ENCODE measurements around the gene HHAT. TPM values are rescaled to one million over a fixed set of nuclear protein-coding genes. Genes with fewer than 3 reads are reported as not detected.

HHAT gene
- total RNA-seq, 1 donor from 2014 or later, result 14.7 TPM

GRCh38 chr1:210633636-210634035 lies 304.9 kb downstream of the HHAT start:
- no peak for DNase-seq (ENCODE audit: low spot score, unreplicated experiment)
- H3K4me1 Mint-ChIP-seq (ENCODE audit: low read depth), result peaks cover 11% of the 10 kb centered on the region
- no peak overlapping the region for H3K4me3 Mint-ChIP-seq (ENCODE audit: low read depth)
- no peaks in the 10 kb centered on the region for H3K36me3 Mint-ChIP-seq (ENCODE audit: insufficient read depth)
- no peak for TF ChIP-seq CTCF (IDR thresholded peaks at IDR 0.05; ENCODE audit: unreplicated experiment)
- H3K27ac Mint-ChIP-seq, result no peak overlapping the region
- no peaks in the 10 kb centered on the region for H3K9me3 Mint-ChIP-seq (ENCODE audit: low read depth)
- H3K27me3 Mint-ChIP-seq, result no peaks in the 10 kb centered on the region

DNA sequence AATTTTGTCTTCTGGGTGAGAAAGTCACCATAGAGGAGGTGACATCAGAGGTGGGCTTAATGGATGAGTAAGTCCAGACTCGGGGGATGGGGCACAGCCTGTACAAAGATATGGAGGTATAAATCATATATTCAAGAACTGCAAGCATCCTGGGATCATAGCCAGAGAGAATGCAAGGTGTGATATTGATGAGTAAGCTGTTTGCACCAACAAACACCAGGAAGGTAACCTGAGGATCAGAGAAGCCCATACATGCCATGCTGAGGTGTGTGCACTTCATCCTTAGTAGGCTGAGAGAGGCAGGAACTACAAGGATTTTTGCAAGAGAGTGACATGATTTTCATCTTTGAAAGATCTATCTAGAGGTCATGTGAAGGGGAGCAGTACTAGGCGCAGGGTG lies 306.4 kb downstream of the HHAT start:
- Mint-ChIP-seq H3K4me3 (ENCODE audit: low read depth) (no peak overlapping the region), H3K4me1 (ENCODE audit: low read depth) (peaks cover 11% of the 10 kb centered on the region), H3K36me3 (ENCODE audit: insufficient read depth) (no peaks in the 10 kb centered on the region), H3K9me3 (ENCODE audit: low read depth) (no peaks in the 10 kb centered on the region), H3K27ac (no peak overlapping the region), H3K27me3 (no peaks in the 10 kb centered on the region)
- DNase-seq (ENCODE audit: low spot score, unreplicated experiment), result no peak
- TF ChIP-seq CTCF (IDR thresholded peaks at IDR 0.05; ENCODE audit: unreplicated experiment), result no peak

- H3K27me3 Mint-ChIP-seq, result no peaks in the 10 kb centered on the region
- H3K9me3 Mint-ChIP-seq (ENCODE audit: low read depth), result no peaks in the 10 kb centered on the region
- no peak overlapping the region for H3K4me3 Mint-ChIP-seq (ENCODE audit: low read depth)
- no peak for TF ChIP-seq CTCF (IDR thresholded peaks at IDR 0.05; ENCODE audit: unreplicated experiment)
- H3K4me1 Mint-ChIP-seq (ENCODE audit: low read depth), result peaks cover 3% of the 10 kb centered on the region
- H3K36me3 Mint-ChIP-seq (ENCODE audit: insufficient read depth), result no peaks in the 10 kb centered on the region
- DNase-seq (ENCODE audit: low spot score, unreplicated experiment), result no peak
- H3K27ac Mint-ChIP-seq, result no peak overlapping the region
These were observed 312.9 kb downstream of the HHAT start for GRCh38 chr1:210641582-210641981.

- Mint-ChIP-seq H3K27ac (no peak overlapping the region), H3K9me3 (ENCODE audit: low read depth) (no peaks in the 10 kb centered on the region), H3K4me1 (ENCODE audit: low read depth) (peaks cover 3% of the 10 kb centered on the region), H3K36me3 (ENCODE audit: insufficient read depth) (no peaks in the 10 kb centered on the region), H3K27me3 (no peaks in the 10 kb centered on the region), H3K4me3 (ENCODE audit: low read depth) (no peak overlapping the region)
- no peak for TF ChIP-seq CTCF (IDR thresholded peaks at IDR 0.05; ENCODE audit: unreplicated experiment)
- DNase-seq (ENCODE audit: low spot score, unreplicated experiment), result no peak
These were observed 317.0 kb downstream of the HHAT start for GRCh38 chr1:210645582-210646257.

DNA sequence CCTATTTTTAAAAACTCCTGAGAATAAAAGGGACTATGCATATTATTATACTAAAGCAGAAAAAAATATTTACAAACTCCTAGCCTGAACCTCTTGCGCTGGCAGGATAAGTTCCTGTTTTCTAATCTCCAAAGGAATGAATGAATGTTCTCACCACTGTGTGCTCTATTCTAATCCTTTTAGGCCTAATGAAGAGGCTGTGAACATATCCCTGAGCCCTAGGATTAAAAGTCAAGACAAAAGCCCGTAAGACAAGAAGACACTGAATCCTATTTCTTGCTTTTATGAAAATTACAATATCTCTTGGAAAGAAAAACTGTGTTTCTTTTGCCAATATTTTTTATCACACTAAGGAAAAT lies 317.5 kb downstream of the HHAT start:
- Mint-ChIP-seq H3K27me3 (no peaks in the 10 kb centered on the region), H3K4me1 (ENCODE audit: low read depth) (peaks cover 3% of the 10 kb centered on the region)
- DNase-seq (ENCODE audit: low spot score, unreplicated experiment), result no peak

More for the DNA sequence above, 317.5 kb downstream of the HHAT start:
- Mint-ChIP-seq H3K27ac (no peak overlapping the region), H3K36me3 (ENCODE audit: insufficient read depth) (no peaks in the 10 kb centered on the region), H3K4me3 (ENCODE audit: low read depth) (no peak overlapping the region), H3K9me3 (ENCODE audit: low read depth) (no peaks in the 10 kb centered on the region)
- TF ChIP-seq CTCF (IDR thresholded peaks at IDR 0.05; ENCODE audit: unreplicated experiment), result no peak
